GM18909 (cell line): ENCODE measurements around the gene OR7E24.
"Not testable (repeated sequence)": the region's sequence is repeated elsewhere in the genome, so short reads cannot be mapped to it uniquely, and the experiment has no call there.

ENCODE experiments used
- ATAC-seq: cut with Tn5 transposase; IDR thresholded peaks from one replicate; pipeline ENCODE4 v1.9.1; 2021; ENCODE audit warnings: mild to moderate bottlenecking; ENCODE audit not compliant: unreplicated experiment, poor library complexity

Gene OR7E24

DNA sequence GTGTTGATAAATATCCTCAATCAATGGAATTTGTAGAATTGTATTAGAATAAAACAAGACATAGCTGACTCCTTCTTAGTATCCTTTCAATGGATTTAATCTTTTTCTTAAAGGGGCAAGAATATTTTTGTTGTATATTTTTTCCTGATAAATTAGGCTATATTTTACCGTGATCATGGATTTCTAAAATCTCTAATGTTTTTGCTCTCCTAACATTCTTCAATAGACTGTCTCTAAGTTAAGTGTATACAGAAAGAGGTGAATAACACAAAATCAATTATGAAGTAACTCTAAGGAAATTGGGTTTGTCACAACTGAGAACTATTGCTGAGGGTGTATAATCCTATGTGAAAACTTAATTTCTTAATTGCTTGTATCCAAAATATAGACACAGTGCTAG, at the start of gene OR7E24:
Gene OR7E24 (plus strand): TSS at position 301 of the 400 bp plus-strand sequence. CDS start 114 bp downstream, outside the sequence.
- ATAC-seq, result no peak

DNA sequence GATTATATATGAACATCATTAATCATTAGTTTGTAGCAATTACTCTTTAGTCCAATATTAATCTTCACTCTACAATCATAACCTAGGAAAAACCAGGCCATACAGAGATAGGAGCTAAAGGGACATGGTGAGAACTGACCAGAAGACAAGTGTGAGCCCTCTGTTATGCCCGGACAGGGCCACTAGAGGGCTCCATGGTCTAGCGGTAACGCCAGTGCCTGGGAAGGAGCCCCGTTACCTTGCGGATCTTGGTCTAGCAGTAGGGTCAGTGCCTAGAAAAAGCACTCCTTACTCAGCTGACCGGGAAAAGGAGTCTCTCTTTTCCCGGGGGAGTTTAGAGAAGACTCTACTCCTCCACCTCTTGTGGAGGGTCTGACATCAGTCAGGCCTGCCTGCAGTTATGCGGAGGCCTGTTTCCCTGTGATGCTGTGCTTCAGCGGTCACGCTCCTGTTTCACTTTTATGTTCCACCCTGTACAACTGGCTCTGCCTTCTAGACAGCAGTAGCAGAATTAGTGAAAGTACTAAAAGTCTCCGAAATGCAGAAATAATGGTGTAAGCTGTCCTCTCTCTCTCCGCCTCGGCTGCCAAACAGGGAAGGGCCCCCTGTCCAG, 45.1 kb upstream of the OR7E24 start:
- ATAC-seq, result no peak

DNA sequence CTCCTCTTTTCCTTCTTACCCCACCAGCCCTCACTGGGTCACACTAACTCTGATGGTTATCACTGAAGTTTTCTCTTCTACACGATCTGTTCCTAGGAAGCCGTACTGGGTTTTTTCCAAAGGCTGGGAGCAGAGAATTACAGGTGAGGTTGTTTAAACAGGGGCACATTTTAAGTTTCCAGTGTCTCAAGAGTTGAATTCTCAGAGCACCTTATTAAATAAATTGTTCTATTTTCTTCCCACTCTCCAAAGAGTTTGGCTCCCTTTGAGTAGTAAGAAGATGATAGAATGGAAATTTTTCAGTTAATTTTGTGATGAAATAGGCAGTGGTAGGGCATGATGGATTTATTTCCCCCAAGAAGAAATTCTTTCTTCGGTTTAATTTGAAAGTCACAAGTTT, 31.2 kb upstream of the OR7E24 start, which contains the start of gene OR7D4:
Gene OR7D4 (minus strand): TSS at position 101 of the 400 bp plus-strand sequence. CDS start 4,752 bp downstream, outside the sequence.
- no peak for ATAC-seq

DNA sequence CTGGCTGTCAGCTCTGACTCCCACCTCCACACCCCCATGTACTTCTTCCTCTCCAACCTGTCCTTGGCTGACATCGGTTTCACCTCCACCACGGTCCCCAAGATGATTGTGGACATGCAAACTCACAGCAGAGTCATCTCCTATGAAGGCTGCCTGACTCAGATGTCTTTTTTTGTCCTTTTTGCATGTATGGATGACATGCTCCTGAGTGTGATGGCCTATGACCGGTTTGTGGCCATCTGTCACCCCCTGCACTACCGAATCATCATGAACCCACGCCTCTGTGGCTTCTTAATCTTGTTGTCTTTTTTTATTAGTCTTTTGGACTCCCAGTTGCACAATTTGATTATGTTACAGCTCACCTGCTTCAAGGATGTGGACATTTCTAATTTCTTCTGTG, 506 bp downstream of the OR7E24 start:
- ATAC-seq, result no peak

DNA sequence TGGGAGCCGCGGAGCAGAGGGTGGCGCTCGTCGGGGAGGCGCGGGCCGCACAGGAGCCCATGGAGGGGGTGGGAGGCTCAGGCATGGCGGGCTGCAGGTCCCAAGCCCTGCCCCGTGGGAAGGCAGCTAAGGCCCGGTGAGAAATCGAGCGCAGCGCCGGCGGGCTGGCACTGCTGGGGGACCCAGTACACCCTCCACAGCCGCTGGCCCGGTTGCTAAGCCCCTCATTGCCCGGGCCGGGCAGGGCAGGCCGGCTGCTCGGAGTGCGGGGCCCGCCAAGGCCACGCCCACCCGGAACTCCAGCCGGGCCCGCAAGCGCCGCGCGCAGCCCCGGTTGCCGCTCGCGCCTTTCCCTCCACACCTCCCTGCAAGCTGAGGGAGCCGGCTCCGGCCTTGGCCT, 32.8 kb downstream of the OR7E24 start:
- ATAC-seq, result not testable (repeated sequence)

DNA sequence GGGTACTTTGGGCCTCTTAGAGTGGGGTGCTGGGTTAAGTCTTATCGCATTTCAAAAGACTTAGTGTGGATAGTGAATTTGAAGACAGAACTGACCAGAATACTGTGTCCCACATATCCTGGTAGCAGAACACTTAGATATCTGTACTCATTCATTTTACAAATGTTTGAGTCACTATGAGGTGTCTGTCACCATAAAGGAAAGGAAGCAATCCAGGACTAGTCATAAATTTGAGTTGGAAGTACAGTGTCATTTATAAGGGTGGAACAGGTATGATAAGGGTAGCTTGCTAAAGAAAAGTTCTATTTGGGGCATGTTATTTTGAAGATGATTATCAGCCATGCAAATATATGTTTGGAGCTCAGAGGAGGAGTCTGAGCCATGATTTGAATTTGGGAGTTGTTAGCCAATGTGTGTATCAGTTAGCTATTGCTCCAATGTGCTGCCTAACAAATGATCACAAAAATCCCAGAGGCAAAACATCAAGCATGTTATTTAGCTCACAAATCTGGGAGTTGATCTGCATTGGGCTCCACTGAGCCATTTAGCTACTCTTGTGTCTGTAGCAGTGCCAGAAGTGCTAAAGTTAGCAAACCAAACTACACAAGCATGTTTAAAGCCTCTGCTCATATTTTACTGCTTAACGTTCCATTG, 38.6 kb downstream of the OR7E24 start:
- ATAC-seq, result no peak

DNA sequence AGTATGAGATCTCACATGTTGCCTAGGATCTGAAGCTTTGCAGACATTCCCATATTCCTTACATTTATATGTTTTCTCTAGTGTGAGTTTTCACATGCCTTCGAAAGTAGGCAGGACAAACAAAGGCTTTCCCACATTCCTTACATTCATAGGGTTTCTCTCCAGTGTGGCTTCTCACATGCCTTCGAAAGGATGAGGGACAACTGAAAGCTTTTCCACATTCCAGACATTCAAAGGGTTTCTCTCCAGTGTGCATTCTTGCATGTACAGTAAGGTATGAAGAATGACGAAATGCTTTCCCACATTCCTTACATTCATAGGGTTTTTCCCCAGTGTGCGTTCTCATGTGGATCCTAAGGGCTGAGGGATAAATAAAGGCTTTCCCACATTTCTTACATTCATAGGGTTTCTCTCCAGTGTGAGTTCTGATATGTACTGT, 44.7 kb downstream of the OR7E24 start:
- no peak for ATAC-seq

DNA sequence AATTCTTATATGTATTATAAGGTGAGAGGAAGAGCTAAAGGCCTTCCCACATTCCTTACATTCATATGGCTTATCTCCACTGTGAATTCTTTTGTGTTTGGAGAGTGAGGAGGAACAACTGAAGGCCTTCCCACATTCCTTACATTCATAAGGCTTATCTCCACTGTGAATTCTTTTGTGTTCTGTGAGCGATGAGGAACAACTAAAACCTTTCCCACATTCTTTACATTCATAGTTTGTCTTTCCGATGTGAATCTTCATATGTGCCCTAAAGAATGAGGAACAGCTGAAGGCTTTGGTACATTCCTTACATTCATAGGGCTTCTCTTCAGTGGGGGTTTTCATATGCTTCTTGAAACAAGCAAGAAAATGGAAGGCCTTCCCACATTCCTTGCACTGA, 45.6 kb downstream of the OR7E24 start:
- no peak for ATAC-seq
